GM12801 (cell line): Measurements from ENCODE around the gene IMPA2.

Experiments
- CTCF ChIP-seq: IDR thresholded peaks from one replicate; pipeline ENCODE4 v1.5.1; 2011; ENCODE audit warnings: control low read depth; ENCODE audit not compliant: insufficient read length; ENCODE audit errors: extremely low read depth

IMPA2 gene

GRCh38 chr18:11999429-11999828 lies 18.1 kb downstream of the IMPA2 start:
- no peak for TF ChIP-seq CTCF

GRCh38 chr18:12000072-12000659 lies 18.9 kb downstream of the IMPA2 start:
- no peak for TF ChIP-seq CTCF

GRCh38 chr18:12001421-12001820 lies 20.1 kb downstream of the IMPA2 start:
- no peak for TF ChIP-seq CTCF

GRCh38 chr18:12003894-12004293 lies 22.6 kb downstream of the IMPA2 start:
- no peak for TF ChIP-seq CTCF

GRCh38 chr18:12005538-12006487 lies 24.5 kb downstream of the IMPA2 start:
- TF ChIP-seq CTCF = no peak

- no peak for TF ChIP-seq CTCF
These were observed 25.2 kb downstream of the IMPA2 start for GRCh38 chr18:12006488-12006840.

- TF ChIP-seq CTCF = no peak
These were observed 25.8 kb downstream of the IMPA2 start for GRCh38 chr18:12007063-12007462.
